Posterior vena cava (tissue), 2 donors: ENCODE data around the gene GJA3. TPM values are rescaled to one million over a fixed set of nuclear protein-coding genes. Genes with fewer than 3 reads are reported as not detected.

ENCODE experiments used
- DNase-seq: peaks from one replicate; pipeline ENCODE4 v3.0.0-alpha.2; 2020; ENCODE audit warnings: low spot score
- intact Hi-C, 2 donors: fragments of 100-400 bp; cut with DNase I; formaldehyde crosslinking; loops; one replicate each; pipeline versions ENCODE4 v1.14.1 to v1.14.2; 2022 to 2023
- total RNA-seq, 2 donors: library from RNA; stranded (reverse); fragmentation: NEBNext Ultra II Directional; extraction: Animal tissue kit (Norgen Biotek cat#: 25700); gene quantifications; one replicate each; pipeline ENCODE4 v1.2.1, GENCODE V29; 2021
- donor health status: DM: yes; HTN: yes; CAD: no.
- donor health status: DM: yes; HTN: yes; CAD: no.

The GJA3 gene
- total RNA-seq, 2 donors from 2014 or later: not detected

GRCh38 chr13:20106742-20107141, 54.1 kb downstream of the GJA3 start:
- intact Hi-C loops: no loop called here
- DNase-seq: no peak

GRCh38 chr13:20105161-20105689, 55.6 kb downstream of the GJA3 start:
- intact Hi-C loops: no loop called here
- DNase-seq: no peak

GRCh38 chr13:20102525-20103180, 58.2 kb downstream of the GJA3 start:
- no peak for DNase-seq
- intact Hi-C loops: no loop called here

- intact Hi-C loops: no loop called here
- no peak for DNase-seq
Measured at GRCh38 chr13:20101467-20102316, 59.2 kb downstream of the GJA3 start.

- DNase-seq: no peak
- intact Hi-C loops: loop anchor here in 1 of 2 donors (10.0 kb wide), 1 partner anchor 65 kb away; the partner anchor contains the start of gene GJA3
Measured at GRCh38 chr13:20099319-20099718, 61.5 kb downstream of the GJA3 start.

GRCh38 chr13:20093951-20094350, 66.9 kb downstream of the GJA3 start:
- intact Hi-C loops: loop anchor here in 1 of 2 donors (10.0 kb wide), 1 partner anchor 71 kb away; the partner anchor contains the start of gene GJA3
- no peak for DNase-seq

- DNase-seq: no peak
- intact Hi-C loops: loop anchor here in 1 of 2 donors (10.0 kb wide), 1 partner anchor 74 kb away; the partner anchor contains the start of gene GJA3
Measured at GRCh38 chr13:20090349-20090748, 70.5 kb downstream of the GJA3 start.

Other genes starting within 250 kb of the GJA3 start
- gene ZMYM2, start 202.3 kb downstream of the GJA3 start, total RNA-seq: 10 to 100 TPM; 67.8 to 75.4 TPM
- gene GJB2, start 31.9 kb upstream of the GJA3 start, total RNA-seq: under 1 TPM; 0.14 to 0.32 TPM
- gene GJB6, start 71.3 kb upstream of the GJA3 start, total RNA-seq: not detected